Measurements from ENCODE around the gene WASF3.
"Not testable (repeated sequence)": the region's sequence is repeated elsewhere in the genome, so short reads cannot be mapped to it uniquely, and the experiment has no call there.

The WASF3 gene

DNA sequence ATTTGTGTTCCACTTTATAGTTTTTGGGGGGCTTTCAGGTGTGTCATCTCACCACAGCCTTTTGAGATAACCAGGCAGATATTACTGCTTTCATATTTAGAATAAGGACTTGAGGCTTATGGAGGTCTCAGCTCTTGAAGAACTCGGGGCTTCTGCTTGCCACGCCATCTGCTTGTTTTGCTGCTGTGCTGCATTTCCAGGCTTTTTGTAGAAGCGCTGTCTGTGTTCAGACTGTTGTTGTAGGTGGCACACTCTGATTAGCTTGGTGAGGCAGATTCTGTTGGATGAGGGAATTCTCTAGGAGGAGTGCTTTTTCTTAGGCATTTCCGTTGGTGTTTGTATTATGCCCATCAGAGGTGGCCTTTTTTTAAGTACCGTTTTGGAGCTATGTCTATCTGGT, 57.2 kb downstream of the WASF3 start:
- H3K36me3 ChIP-seq (ENCODE audit: control insufficient read depth, insufficient read depth, low read length): no peaks in the 10 kb centered on the region
- H3K4me1 ChIP-seq (ENCODE audit: control insufficient read depth, insufficient read depth, low read length): no peaks in the 10 kb centered on the region
- H3K27me3 ChIP-seq (ENCODE audit: control insufficient read depth, insufficient read depth, low read length): no peaks in the 10 kb centered on the region
- H3K4me3 ChIP-seq (ENCODE audit: low read depth, low read length): no peak overlapping the region
- no peak overlapping the region for H3K9ac ChIP-seq (ENCODE audit: low read depth, low read length)
- H3K9me3 ChIP-seq (ENCODE audit: control insufficient read depth, insufficient read depth, low read length): no peaks in the 10 kb centered on the region

DNA sequence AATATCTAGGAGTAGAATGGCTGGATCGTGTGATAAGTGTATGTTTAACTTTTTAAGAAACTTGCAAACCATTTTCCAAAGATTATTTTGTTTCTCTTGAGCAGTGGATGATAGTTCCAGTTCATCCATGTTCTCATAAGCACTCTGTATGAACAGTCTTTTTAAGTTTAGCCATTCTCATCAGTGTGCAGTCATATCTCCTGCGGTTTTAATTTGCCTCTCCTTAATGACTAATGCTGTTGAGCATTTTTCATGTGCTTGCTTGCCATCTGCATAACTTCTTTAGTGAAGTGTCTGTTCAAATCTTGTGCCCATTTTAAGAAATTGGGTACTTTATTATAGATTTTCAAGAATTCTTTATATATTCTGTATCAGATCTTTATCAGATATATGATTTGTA, 58.6 kb downstream of the WASF3 start:
- Histone ChIP-seq H3K9me3 (ENCODE audit: control insufficient read depth, insufficient read depth, low read length) (no peaks in the 10 kb centered on the region), H3K36me3 (ENCODE audit: control insufficient read depth, insufficient read depth, low read length) (no peaks in the 10 kb centered on the region), H3K4me3 (ENCODE audit: low read depth, low read length) (no peak overlapping the region), H3K9ac (ENCODE audit: low read depth, low read length) (no peak overlapping the region), H3K27me3 (ENCODE audit: control insufficient read depth, insufficient read depth, low read length) (no peaks in the 10 kb centered on the region), H3K4me1 (ENCODE audit: control insufficient read depth, insufficient read depth, low read length) (no peaks in the 10 kb centered on the region)

DNA sequence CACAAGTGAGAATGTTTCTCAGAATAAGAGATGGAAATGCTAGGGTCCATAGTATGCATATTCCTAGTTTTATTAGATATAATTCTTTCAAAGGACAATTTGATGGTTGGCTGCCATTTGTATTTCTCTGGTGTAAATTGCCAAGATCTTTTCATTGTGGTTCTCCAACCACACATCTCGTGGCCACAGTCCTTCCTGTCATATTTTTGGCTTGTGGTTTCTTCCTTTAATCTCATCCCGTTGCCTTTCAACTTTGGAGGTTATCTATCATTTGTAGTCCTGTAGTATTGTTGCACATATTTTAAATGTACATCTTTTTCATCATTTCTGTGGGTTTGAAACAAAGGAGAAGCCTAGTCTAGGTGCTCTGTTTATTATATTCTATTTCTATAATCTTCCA, 61.2 kb downstream of the WASF3 start:
- H3K36me3 ChIP-seq (ENCODE audit: control insufficient read depth, insufficient read depth, low read length): no peaks in the 10 kb centered on the region
- no peaks in the 10 kb centered on the region for H3K27me3 ChIP-seq (ENCODE audit: control insufficient read depth, insufficient read depth, low read length)
- H3K9me3 ChIP-seq (ENCODE audit: control insufficient read depth, insufficient read depth, low read length): peaks cover 1% of the 10 kb centered on the region
- no peak overlapping the region for H3K9ac ChIP-seq (ENCODE audit: low read depth, low read length)
- no peaks in the 10 kb centered on the region for H3K4me1 ChIP-seq (ENCODE audit: control insufficient read depth, insufficient read depth, low read length)
- H3K4me3 ChIP-seq (ENCODE audit: low read depth, low read length): no peak overlapping the region

DNA sequence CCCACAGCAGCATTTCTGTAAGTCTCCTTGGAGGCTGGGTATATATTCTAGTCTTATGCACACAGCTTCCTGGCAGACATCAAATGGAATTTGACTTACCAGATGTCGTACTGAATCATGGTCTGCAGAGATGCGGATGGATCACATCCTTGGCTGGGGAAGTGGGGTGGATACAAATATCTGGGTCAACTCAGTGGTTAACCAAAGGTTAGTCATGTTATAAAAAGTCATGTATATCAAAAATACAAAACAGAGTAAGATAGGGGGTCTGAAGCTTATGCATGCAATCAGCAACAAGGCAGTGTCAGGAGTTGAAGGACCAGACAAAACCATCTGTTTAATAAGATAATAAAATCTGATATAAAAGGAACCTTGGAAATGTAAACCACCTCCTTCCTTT, 61.9 kb downstream of the WASF3 start:
- peaks cover 4% of the 10 kb centered on the region for H3K9me3 ChIP-seq (ENCODE audit: control insufficient read depth, insufficient read depth, low read length)
- H3K4me1 ChIP-seq (ENCODE audit: control insufficient read depth, insufficient read depth, low read length): no peaks in the 10 kb centered on the region
- no peaks in the 10 kb centered on the region for H3K36me3 ChIP-seq (ENCODE audit: control insufficient read depth, insufficient read depth, low read length)
- no peak overlapping the region for H3K9ac ChIP-seq (ENCODE audit: low read depth, low read length)
- H3K27me3 ChIP-seq (ENCODE audit: control insufficient read depth, insufficient read depth, low read length): no peaks in the 10 kb centered on the region
- H3K4me3 ChIP-seq (ENCODE audit: low read depth, low read length): no peak overlapping the region

DNA sequence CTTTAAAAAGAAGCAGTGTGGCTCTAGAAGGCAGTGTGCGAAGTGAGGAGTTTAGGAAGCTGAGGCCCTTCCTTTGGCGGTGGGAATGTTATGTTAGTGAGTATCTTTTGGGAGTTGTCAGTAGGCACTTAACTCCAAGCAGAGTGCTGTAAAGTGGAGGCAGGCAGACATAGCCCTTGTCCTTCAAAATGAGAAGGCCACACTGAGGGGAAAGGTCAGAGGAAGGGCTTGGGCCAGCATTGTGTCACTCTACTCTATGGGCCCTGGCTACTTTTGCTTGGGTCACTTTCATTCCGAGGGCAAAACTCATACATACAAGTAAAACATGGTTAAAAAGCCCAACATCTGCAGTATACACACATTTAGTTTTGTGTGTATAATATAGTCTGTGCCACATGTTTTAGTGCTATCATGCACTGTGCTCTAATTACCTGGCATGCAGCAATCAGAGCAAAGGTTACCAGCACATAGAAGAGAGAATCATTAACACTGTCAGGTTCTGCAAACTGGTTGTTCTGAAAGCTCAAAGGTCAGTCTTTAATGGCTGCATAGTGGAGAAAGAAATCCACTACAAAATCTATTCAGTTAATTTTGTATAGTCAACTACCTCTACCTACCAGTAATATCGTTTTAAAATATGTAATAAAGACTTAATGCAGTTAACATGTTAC, 64.4 kb downstream of the WASF3 start:
- Histone ChIP-seq H3K9me3 (ENCODE audit: control insufficient read depth, insufficient read depth, low read length) (peaks cover 4% of the 10 kb centered on the region), H3K4me1 (ENCODE audit: control insufficient read depth, insufficient read depth, low read length) (no peaks in the 10 kb centered on the region), H3K36me3 (ENCODE audit: control insufficient read depth, insufficient read depth, low read length) (no peaks in the 10 kb centered on the region), H3K4me3 (ENCODE audit: low read depth, low read length) (no peak overlapping the region), H3K9ac (ENCODE audit: low read depth, low read length) (no peak overlapping the region), H3K27me3 (ENCODE audit: control insufficient read depth, insufficient read depth, low read length) (no peaks in the 10 kb centered on the region)

DNA sequence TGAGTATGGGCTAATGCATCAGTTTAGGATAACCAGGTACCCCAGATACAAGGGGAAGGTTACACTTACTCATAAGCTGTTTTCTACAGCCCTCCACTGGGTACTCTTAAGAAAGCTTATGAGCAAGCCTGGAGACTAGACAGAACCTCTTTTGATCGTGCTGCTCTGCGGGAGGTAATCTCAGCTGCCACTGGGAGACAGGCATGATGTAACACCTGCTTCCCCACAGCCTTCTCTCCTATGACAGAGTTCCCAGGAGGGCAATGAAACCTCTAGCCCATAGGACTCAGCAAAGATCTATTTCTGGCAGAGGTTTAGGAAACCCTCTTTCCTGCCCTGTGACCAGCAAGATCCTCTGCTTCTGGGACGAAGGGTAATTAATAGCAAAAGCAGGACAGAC, 65.6 kb downstream of the WASF3 start:
- Histone ChIP-seq H3K36me3 (ENCODE audit: control insufficient read depth, insufficient read depth, low read length) (no peaks in the 10 kb centered on the region), H3K4me3 (ENCODE audit: low read depth, low read length) (no peak overlapping the region), H3K27me3 (ENCODE audit: control insufficient read depth, insufficient read depth, low read length) (no peaks in the 10 kb centered on the region), H3K9ac (ENCODE audit: low read depth, low read length) (no peak overlapping the region), H3K4me1 (ENCODE audit: control insufficient read depth, insufficient read depth, low read length) (no peaks in the 10 kb centered on the region), H3K9me3 (ENCODE audit: control insufficient read depth, insufficient read depth, low read length) (peaks cover 4% of the 10 kb centered on the region)

DNA sequence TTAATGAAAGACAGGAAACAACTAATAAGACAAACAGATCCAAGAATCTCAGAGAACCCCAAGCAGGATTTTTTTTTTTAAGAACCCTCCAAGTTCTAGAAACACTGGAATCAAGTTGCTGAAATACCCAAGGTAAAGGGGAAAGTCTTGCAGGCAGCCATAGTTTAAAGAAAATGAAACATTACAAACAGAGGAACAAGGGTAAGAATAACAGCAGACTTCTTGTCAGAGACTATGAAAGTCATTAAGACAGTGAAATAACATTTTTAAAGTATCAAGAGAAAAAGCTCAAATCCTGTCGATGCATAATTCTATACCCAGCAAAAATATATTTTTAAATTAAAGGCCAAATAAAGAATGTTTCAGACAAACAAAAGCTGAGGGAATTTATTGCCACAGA, 67.1 kb downstream of the WASF3 start:
- no peaks in the 10 kb centered on the region for H3K4me1 ChIP-seq (ENCODE audit: control insufficient read depth, insufficient read depth, low read length)
- H3K4me3 ChIP-seq (ENCODE audit: low read depth, low read length): no peak overlapping the region
- no peaks in the 10 kb centered on the region for H3K27me3 ChIP-seq (ENCODE audit: control insufficient read depth, insufficient read depth, low read length)
- no peaks in the 10 kb centered on the region for H3K36me3 ChIP-seq (ENCODE audit: control insufficient read depth, insufficient read depth, low read length)
- no peak overlapping the region for H3K9ac ChIP-seq (ENCODE audit: low read depth, low read length)
- H3K9me3 ChIP-seq (ENCODE audit: control insufficient read depth, insufficient read depth, low read length): peaks cover 4% of the 10 kb centered on the region

DNA sequence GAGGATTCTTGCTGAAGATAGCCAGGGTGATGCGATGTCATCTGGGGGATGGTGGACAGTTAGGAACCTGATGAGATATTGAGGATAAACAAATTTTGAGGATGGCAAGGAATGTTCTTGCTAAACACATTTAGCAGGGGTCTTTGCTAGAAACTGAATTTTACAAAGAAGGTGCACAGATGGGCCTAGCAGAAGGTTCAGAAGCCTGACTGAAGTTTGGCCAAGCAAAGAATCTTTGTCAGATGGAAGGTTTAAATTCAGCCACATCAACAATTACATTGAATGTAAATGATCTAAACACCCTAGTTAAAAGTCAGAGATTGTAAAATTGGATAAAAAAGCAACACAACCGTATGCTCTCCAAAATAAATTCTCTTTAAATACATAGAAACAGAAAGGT, 68.8 kb downstream of the WASF3 start:
- Histone ChIP-seq H3K9ac (ENCODE audit: low read depth, low read length) (no peak overlapping the region), H3K27me3 (ENCODE audit: control insufficient read depth, insufficient read depth, low read length) (no peaks in the 10 kb centered on the region), H3K36me3 (ENCODE audit: control insufficient read depth, insufficient read depth, low read length) (no peaks in the 10 kb centered on the region), H3K4me1 (ENCODE audit: control insufficient read depth, insufficient read depth, low read length) (no peaks in the 10 kb centered on the region), H3K4me3 (ENCODE audit: low read depth, low read length) (no peak overlapping the region), H3K9me3 (ENCODE audit: control insufficient read depth, insufficient read depth, low read length) (peaks cover 4% of the 10 kb centered on the region)

DNA sequence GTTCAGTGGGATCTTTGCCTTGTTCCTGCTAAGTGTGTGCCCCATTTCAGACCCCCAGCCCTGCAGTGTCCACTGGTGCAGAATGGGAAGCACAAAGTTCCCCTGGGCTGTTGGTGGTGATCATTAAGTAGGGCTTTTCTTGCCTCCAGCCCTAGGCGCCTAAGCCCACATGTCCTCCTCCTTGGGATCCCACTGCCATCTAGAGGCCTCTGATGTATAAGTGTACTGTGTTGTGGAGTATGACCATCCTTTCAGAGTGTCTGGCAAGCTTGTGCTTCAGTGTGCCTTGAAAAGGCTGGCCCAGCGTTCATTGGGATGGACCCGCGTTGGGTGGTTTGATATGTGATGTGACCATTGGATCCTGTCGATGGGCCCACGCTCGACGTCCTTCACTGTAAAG, 71.2 kb downstream of the WASF3 start:
- Histone ChIP-seq H3K36me3 (ENCODE audit: control insufficient read depth, insufficient read depth, low read length) (no peaks in the 10 kb centered on the region), H3K27me3 (ENCODE audit: control insufficient read depth, insufficient read depth, low read length) (no peaks in the 10 kb centered on the region), H3K9ac (ENCODE audit: low read depth, low read length) (no peak overlapping the region), H3K4me1 (ENCODE audit: control insufficient read depth, insufficient read depth, low read length) (no peaks in the 10 kb centered on the region), H3K4me3 (ENCODE audit: low read depth, low read length) (no peak overlapping the region), H3K9me3 (ENCODE audit: control insufficient read depth, insufficient read depth, low read length) (peaks cover 3% of the 10 kb centered on the region)

DNA sequence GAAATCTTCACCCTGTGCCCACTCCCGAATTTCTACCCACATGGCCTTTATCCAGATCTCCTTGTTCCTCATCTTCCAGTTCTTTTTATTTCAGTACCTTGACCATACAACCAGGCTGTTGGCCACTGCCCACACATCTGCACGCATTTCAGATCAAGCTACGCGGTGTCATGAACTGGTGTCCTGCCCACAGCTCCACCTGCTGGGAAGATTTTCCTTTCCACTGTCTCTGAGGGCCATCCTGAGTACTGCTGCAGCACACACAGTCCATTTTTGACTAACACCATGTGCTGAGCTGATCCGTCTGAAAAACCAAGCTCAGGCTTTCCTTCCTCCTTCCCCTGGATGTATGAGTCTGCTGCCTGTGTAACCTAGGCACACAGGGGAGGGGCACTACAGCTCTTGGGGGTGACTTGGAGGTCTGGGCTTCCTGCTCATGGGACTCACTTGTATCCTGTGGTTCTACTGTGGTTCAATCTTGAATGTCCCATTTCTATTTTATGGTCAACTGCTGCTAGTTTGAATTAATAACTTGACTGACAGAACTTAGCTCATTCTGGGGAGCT, 71.9 kb downstream of the WASF3 start:
- Histone ChIP-seq H3K4me3 (ENCODE audit: low read depth, low read length) (no peak overlapping the region), H3K4me1 (ENCODE audit: control insufficient read depth, insufficient read depth, low read length) (no peaks in the 10 kb centered on the region), H3K27me3 (ENCODE audit: control insufficient read depth, insufficient read depth, low read length) (no peaks in the 10 kb centered on the region), H3K9ac (ENCODE audit: low read depth, low read length) (no peak overlapping the region), H3K36me3 (ENCODE audit: control insufficient read depth, insufficient read depth, low read length) (no peaks in the 10 kb centered on the region), H3K9me3 (ENCODE audit: control insufficient read depth, insufficient read depth, low read length) (no peaks in the 10 kb centered on the region)

DNA sequence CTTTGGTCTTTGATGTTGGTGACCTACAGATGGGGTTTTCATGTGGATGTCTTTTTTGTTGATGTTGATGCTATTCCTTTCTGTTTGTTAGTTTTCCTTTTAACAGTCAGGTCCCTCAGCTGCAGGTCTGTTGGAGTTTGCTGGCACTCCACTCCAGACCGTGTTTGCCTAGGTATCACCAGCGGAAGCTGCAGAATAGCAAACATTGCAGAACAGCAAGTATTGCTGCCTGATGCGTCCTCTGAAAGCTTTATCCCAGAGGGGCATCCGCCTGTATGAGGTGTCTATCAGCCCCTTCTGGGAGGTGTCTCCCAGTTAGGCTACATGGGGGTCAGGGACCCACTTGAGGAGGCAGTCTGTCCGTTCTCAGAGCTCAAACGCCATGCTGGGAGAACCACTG, 78.2 kb downstream of the WASF3 start:
- not testable (repeated sequence) for H3K9ac ChIP-seq (ENCODE audit: low read depth, low read length); H3K36me3 ChIP-seq (ENCODE audit: control insufficient read depth, insufficient read depth, low read length); H3K4me3 ChIP-seq (ENCODE audit: low read depth, low read length); H3K4me1 ChIP-seq (ENCODE audit: control insufficient read depth, insufficient read depth, low read length); H3K27me3 ChIP-seq (ENCODE audit: control insufficient read depth, insufficient read depth, low read length); H3K9me3 ChIP-seq (ENCODE audit: control insufficient read depth, insufficient read depth, low read length)

DNA sequence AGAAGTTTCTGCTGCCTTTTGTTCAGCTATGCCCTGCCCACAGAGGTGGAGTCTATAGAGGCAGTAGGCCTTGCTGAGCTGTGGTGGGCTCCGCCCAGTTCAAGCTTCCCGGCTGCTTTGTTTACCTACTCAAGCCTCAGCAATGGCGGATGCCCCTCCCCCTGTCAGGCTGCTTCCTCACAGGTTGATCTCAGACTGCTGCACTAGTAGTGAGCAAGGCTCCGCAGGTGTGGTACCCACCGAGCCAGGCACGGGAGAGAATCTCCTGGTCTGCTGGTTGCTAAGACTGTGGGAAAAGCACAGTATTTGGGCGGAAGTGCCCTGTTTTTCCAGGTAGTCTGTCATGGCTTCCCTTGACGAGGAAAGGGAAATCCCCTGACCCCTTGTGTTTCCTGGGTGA, 78.6 kb downstream of the WASF3 start:
- H3K36me3 ChIP-seq (ENCODE audit: control insufficient read depth, insufficient read depth, low read length); H3K4me3 ChIP-seq (ENCODE audit: low read depth, low read length); H3K4me1 ChIP-seq (ENCODE audit: control insufficient read depth, insufficient read depth, low read length); H3K27me3 ChIP-seq (ENCODE audit: control insufficient read depth, insufficient read depth, low read length); H3K9ac ChIP-seq (ENCODE audit: low read depth, low read length); H3K9me3 ChIP-seq (ENCODE audit: control insufficient read depth, insufficient read depth, low read length): not testable (repeated sequence)
